ENCODE data around the gene RYR2.
"Not testable (repeated sequence)": the region's sequence is repeated elsewhere in the genome, so short reads cannot be mapped to it uniquely, and the experiment has no call there.

RYR2 gene

DNA sequence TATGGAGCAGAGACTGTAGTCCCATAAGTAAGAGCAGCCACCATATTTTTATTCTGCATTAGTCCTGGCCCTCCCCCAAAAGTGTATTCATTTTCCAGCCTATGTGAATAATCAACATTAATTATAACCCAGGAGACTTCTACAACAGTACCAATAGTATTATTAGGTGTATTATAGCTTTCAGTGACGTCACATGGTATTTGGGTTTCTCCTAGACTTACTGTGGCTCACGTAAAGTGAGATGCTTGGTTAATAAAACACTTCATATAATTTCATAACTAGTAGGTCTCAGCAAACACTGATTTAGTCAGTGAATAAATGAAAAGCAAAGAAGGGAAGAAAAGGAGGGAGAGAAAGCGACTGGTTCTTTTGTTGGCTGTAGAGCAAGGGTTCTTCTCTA is 762.5 kb downstream of the RYR2 start:
- no peak for TF ChIP-seq CTCF (IDR thresholded peaks at IDR 0.05; ENCODE audit: low read depth, low read length)
- H3K4me3 ChIP-seq (ENCODE audit: low read depth, low read length) = no peak overlapping the region
- in situ Hi-C loops (cut with HindIII; ENCODE audit: low sequenced_read_pairs) = no loop called here
- DNase-seq (ENCODE audit: low read depth, low spot score) = no peak

GRCh38 chr1:237809099-237809498 is 767.1 kb downstream of the RYR2 start:
- no peak overlapping the region for H3K4me3 ChIP-seq (ENCODE audit: low read depth, low read length)
- in situ Hi-C loops (cut with HindIII; ENCODE audit: low sequenced_read_pairs) = no loop called here
- no peak for DNase-seq (ENCODE audit: low read depth, low spot score)
- TF ChIP-seq CTCF (IDR thresholded peaks at IDR 0.05; ENCODE audit: low read depth, low read length) = no peak

- TF ChIP-seq CTCF (IDR thresholded peaks at IDR 0.05; ENCODE audit: low read depth, low read length) = no peak
- in situ Hi-C loops (cut with HindIII; ENCODE audit: low sequenced_read_pairs) = no loop called here
- H3K4me3 ChIP-seq (ENCODE audit: low read depth, low read length) = no peak overlapping the region
- no peak for DNase-seq (ENCODE audit: low read depth, low spot score)
Measured at GRCh38 chr1:237811633-237812032, 769.6 kb downstream of the RYR2 start.

GRCh38 chr1:237812061-237812460 is 770.1 kb downstream of the RYR2 start:
- TF ChIP-seq CTCF (IDR thresholded peaks at IDR 0.05; ENCODE audit: low read depth, low read length) = no peak
- DNase-seq (ENCODE audit: low read depth, low spot score) = no peak
- no peak overlapping the region for H3K4me3 ChIP-seq (ENCODE audit: low read depth, low read length)
- in situ Hi-C loops (cut with HindIII; ENCODE audit: low sequenced_read_pairs) = no loop called here

DNA sequence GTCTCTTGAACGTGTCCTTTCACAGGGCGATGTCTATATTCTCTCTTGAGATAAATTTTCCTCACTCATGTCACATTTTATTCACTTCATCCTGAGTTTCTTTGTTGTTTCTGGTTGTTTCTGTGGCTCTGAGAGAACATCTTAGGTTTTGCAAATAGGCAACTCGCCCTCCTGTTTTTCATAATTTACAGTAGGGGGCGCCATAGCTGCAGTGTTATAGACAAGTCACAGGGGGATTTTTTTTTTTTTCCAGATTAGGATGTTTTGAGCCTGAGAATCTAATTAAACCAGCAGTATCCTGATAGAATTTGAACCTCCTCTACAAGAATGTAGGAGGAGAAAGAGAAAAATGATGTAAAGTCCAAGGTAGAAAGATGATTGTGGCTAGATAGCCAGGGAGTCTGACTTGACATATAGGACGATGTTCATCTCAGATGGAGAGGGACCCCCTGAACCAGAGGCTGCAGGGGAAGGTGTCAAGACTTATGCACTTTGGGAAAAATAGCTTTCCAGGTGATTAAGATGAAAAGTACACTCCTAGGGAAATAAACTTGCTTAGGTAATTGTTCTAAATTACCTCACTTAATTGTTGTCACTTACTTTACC is 772.4 kb downstream of the RYR2 start:
- TF ChIP-seq CTCF (IDR thresholded peaks at IDR 0.05; ENCODE audit: low read depth, low read length) = peak; percentile 40
- peak; percentile 7 for DNase-seq (ENCODE audit: low read depth, low spot score)
- in situ Hi-C loops (cut with HindIII; ENCODE audit: low sequenced_read_pairs) = no loop called here
- no peak overlapping the region for H3K4me3 ChIP-seq (ENCODE audit: low read depth, low read length)

DNA sequence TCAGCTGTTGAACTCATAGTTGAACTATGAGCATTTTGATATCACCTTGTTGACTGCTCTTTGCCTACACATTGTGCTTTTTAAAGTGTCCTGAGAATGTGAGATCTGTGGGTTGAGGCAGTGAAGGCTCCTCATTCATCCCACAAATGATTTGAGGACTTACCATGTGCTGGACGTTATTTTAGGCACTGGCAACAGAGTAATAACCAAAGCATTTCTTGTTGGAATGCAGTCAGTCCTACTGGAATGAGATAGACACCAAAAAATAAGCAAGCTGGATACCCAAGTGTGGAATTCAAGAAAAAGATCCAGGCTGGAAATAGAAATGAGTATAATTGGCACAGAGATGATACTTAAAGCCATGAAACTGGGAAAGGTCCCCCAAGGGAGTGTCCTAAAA is 775.3 kb downstream of the RYR2 start:
- in situ Hi-C loops (cut with HindIII; ENCODE audit: low sequenced_read_pairs) = no loop called here
- H3K4me3 ChIP-seq (ENCODE audit: low read depth, low read length) = no peak overlapping the region
- TF ChIP-seq CTCF (IDR thresholded peaks at IDR 0.05; ENCODE audit: low read depth, low read length) = no peak
- DNase-seq (ENCODE audit: low read depth, low spot score) = no peak

- in situ Hi-C loops (cut with HindIII; ENCODE audit: low sequenced_read_pairs); H3K4me3 ChIP-seq (ENCODE audit: low read depth, low read length): not testable (repeated sequence)
Measured at GRCh38 chr1:237820634-237821033, 778.6 kb downstream of the RYR2 start.

More at GRCh38 chr1:237820634-237821033, 778.6 kb downstream of the RYR2 start:
- not testable (repeated sequence) for DNase-seq (ENCODE audit: low read depth, low spot score)

Measured in astrocyte of the spinal cord (primary cell).